Smooth muscle cell (in vitro differentiated cells): ENCODE data around the gene KCNT2. TPM values are rescaled to one million over a fixed set of nuclear protein-coding genes. Genes with fewer than 3 reads are reported as not detected.

Source experiments
- DNase-seq: peaks from one replicate; lab custom pipeline; 2025; ENCODE audit not compliant: unreplicated experiment; lab: John Stamatoyannopoulos, UW
- H2AFZ ChIP-seq: fragments of 200-600 bp; sonication (generic); 2 replicates; pipeline ENCODE4 v1.6.0; 2016; ENCODE audit warnings: antibody characterized with exemption, low read depth, mild to moderate bottlenecking
- H3F3A ChIP-seq: fragments of 200-600 bp; sonication (generic); 2 replicates; pipeline ENCODE4 v1.6.0; 2017; ENCODE audit warnings: antibody characterized with exemption, low read depth
- H3K27ac ChIP-seq: fragments of 200-600 bp; sonication (generic); 2 replicates; pipeline ENCODE4 v1.5.1; 2016; ENCODE audit warnings: low read depth, mild to moderate bottlenecking
- H3K27me3 ChIP-seq: fragments of 200-600 bp; sonication (generic); 2 replicates; pipeline ENCODE4 v1.6.1; 2016; ENCODE audit warnings: low read depth, mild to moderate bottlenecking
- H3K36me3 ChIP-seq: fragments of 200-600 bp; sonication (generic); 2 replicates; pipeline ENCODE4 v1.5.1; 2016; ENCODE audit warnings: low read depth
- H3K4me1 ChIP-seq: fragments of 200-600 bp; sonication (generic); 2 replicates; pipeline ENCODE4 v1.5.1; 2016; ENCODE audit warnings: low read depth
- H3K4me2 ChIP-seq: fragments of 200-600 bp; sonication (generic); 2 replicates; pipeline ENCODE4 v1.6.0; 2016; ENCODE audit warnings: mild to moderate bottlenecking
- H3K4me3 ChIP-seq: fragments of 200-600 bp; sonication (generic); 2 replicates; pipeline ENCODE4 v1.5.1; 2016; ENCODE audit warnings: mild to moderate bottlenecking
- H3K79me2 ChIP-seq: fragments of 200-600 bp; sonication (generic); 2 replicates; pipeline ENCODE4 v1.6.0; 2016; ENCODE audit warnings: low read depth, mild to moderate bottlenecking
- H3K9ac ChIP-seq: fragments of 200-600 bp; sonication (generic); 2 replicates; pipeline ENCODE4 v1.6.0; 2016; ENCODE audit warnings: low read depth
- H3K9me3 ChIP-seq: fragments of 200-600 bp; sonication (generic); replicated peaks from 2 replicates; pipeline ENCODE4 v1.5.1; 2016; ENCODE audit warnings: low read depth
- H4K20me1 ChIP-seq: fragments of 200-600 bp; sonication (generic); 2 replicates; pipeline ENCODE4 v1.6.0; 2016; ENCODE audit warnings: low read depth
- WGBS: methylation state at CpG from one replicate; pipeline ENCODE4 v1.1.7; 2016; ENCODE audit warnings: low lambda C conversion rate; 5-methylcytosine and 5-hydroxymethylcytosine counted together
- polyA plus RNA-seq: library from polyadenylated mRNA; unstranded; fragments of >200 nt; fragmentation: Nextera tagmentation; extraction: Ambion mirVana; gene quantifications from 2 replicates; pipeline ENCODE4 v1.2.1, GENCODE V29; 2016
- total RNA-seq: library from RNA; depleted of rRNA; stranded (reverse); fragments of >200 nt; gene quantifications from 2 replicates; pipeline ENCODE4 v1.2.3, GENCODE V29; 2014
- TF ChIP-seq, protein P1 (sequence below): fragments of 200-600 bp; sonication (generic); IDR thresholded peaks from 2 replicates; pipeline ENCODE4 v1.5.1; 2017; ENCODE audit warnings: borderline replicate concordance, mild to moderate bottlenecking, antibody characterized with exemption; ENCODE audit not compliant: insufficient read depth, poor library complexity, severe bottlenecking

The KCNT2 gene
- total and polyA plus RNA-seq, 2 experiments from 2014 or later = 1.3 to 2.7 TPM

DNA sequence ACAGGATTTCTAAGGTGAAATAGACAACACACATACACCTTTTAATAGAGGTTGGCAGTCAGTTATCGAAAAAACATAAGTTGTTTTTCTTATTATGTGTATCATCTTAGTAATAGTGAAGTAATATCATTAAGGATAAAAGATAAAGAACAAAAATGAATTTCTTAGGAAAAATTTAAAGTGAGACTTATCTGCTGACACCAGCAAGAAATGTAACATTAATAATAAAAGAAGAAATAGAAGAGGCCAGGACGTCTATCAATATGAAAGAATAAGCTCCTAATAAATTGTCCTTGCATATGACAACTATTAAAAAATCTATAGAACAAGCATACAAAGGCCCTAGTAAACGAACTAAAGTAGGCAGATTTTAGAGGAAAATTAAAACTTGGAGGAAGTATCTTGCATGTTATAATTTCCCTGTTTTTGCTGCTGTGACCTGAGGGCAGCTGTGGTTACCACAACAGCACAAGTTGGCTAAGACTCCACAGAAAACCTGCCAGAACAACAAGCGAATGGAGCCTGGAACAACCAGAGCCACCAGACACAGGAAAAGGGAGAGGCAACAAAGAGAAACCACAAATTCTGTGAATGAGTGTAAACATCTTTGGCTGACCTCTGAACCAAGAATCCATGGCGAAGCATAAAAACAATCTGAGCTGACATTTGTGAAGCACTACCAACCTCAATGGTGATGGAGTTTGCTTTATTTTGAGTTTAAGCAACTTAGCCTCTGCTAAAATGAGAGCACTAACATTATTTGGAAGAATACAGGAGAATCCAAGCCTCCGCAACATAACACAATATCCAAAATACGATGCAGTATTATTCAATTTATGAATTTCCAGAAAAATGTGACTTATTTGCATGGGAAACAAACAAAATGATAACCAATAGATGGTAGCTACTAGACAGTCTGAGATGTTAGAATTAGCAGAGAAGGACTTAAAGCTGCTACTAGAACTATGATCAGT, 207.5 kb downstream of the KCNT2 start:
- DNase-seq = no peak
- Histone ChIP-seq H3F3A (no peaks in the 10 kb centered on the region), H3K79me2 (no peaks in the 10 kb centered on the region), H3K27me3 (no peaks in the 10 kb centered on the region), H2AFZ (no peak overlapping the region), H3K27ac (no peak overlapping the region), H3K4me2 (no peak overlapping the region), H3K36me3 (no peaks in the 10 kb centered on the region), H4K20me1 (no peaks in the 10 kb centered on the region), H3K9me3 (no peaks in the 10 kb centered on the region), H3K9ac (no peak overlapping the region), H3K4me1 (no peaks in the 10 kb centered on the region), H3K4me3 (no peak overlapping the region)
- WGBS = 77% methylated on average over 7 of the region's 7 CpGs
- TF ChIP-seq, protein P1, sequence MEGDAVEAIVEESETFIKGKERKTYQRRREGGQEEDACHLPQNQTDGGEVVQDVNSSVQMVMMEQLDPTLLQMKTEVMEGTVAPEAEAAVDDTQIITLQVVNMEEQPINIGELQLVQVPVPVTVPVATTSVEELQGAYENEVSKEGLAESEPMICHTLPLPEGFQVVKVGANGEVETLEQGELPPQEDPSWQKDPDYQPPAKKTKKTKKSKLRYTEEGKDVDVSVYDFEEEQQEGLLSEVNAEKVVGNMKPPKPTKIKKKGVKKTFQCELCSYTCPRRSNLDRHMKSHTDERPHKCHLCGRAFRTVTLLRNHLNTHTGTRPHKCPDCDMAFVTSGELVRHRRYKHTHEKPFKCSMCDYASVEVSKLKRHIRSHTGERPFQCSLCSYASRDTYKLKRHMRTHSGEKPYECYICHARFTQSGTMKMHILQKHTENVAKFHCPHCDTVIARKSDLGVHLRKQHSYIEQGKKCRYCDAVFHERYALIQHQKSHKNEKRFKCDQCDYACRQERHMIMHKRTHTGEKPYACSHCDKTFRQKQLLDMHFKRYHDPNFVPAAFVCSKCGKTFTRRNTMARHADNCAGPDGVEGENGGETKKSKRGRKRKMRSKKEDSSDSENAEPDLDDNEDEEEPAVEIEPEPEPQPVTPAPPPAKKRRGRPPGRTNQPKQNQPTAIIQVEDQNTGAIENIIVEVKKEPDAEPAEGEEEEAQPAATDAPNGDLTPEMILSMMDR = no peak

DNA sequence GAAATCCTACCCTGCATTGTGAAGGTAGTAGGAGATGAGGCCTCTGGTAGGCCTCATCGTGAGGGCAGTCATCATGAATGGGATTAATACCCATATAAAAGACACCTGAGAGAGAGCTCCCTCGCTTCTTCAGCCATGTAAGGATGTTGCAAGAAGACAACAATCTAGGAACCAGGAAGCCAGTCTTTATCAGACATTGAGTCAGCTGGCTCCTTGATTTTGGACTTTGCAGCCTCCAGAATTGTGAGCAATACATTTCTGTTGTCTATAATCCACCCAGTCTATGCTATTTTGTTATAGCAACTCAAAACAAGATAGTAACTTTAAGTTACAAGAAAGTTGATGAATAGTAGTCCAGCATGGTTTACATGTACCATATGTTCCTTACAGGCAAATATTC, 208.5 kb downstream of the KCNT2 start:
- no peak overlapping the region for H3K4me3 ChIP-seq
- WGBS = 88% methylated on average over 2 of the region's 2 CpGs
- TF ChIP-seq, protein P1 = no peak
- no peak overlapping the region for H3K9ac ChIP-seq
- H2AFZ ChIP-seq = no peak overlapping the region
- H3K4me1 ChIP-seq = no peaks in the 10 kb centered on the region
- no peaks in the 10 kb centered on the region for H3F3A ChIP-seq
- no peaks in the 10 kb centered on the region for H4K20me1 ChIP-seq
- H3K36me3 ChIP-seq = no peaks in the 10 kb centered on the region
- DNase-seq = no peak
- no peaks in the 10 kb centered on the region for H3K9me3 ChIP-seq
- H3K27ac ChIP-seq = no peak overlapping the region
- H3K4me2 ChIP-seq = no peak overlapping the region
- no peaks in the 10 kb centered on the region for H3K79me2 ChIP-seq
- H3K27me3 ChIP-seq = no peaks in the 10 kb centered on the region

DNA sequence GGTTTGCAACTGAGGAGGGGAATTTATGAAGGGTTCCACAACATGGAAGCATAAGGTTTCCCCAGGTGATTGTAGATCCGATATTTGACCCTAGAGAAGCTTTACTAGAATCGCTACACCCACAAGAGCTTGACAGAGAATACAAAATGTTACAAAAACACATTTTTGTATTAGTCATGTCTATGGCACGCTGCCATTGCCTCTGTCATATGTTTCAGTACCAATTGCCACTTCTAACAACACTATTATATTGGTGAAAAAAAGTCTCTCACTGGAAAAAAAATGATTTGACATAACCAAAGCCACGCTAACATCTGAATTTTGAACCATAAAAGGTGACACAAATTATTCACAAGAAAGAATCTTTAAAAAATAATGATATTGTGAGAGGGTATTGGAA, 214.5 kb downstream of the KCNT2 start:
- Histone ChIP-seq H3K4me3 (no peak overlapping the region), H3F3A (no peaks in the 10 kb centered on the region), H3K27ac (no peak overlapping the region), H3K9ac (no peak overlapping the region), H3K9me3 (no peaks in the 10 kb centered on the region), H3K4me1 (no peaks in the 10 kb centered on the region), H2AFZ (no peak overlapping the region), H3K4me2 (no peak overlapping the region), H3K36me3 (no peaks in the 10 kb centered on the region), H3K27me3 (no peaks in the 10 kb centered on the region), H3K79me2 (no peaks in the 10 kb centered on the region), H4K20me1 (no peaks in the 10 kb centered on the region)
- WGBS = 89% methylated on average over 4 of the region's 4 CpGs
- DNase-seq = no peak
- TF ChIP-seq, protein P1 = no peak
